ENCODE data around the gene MPC2. TPM values are rescaled to one million over a fixed set of nuclear protein-coding genes. Genes with fewer than 3 reads are reported as not detected.
"Not testable (repeated sequence)": the region's sequence is repeated elsewhere in the genome, so short reads cannot be mapped to it uniquely, and the experiment has no call there.

Gene MPC2
- total RNA-seq, 1 experiment from 2014 or later: 46.0 TPM

DNA sequence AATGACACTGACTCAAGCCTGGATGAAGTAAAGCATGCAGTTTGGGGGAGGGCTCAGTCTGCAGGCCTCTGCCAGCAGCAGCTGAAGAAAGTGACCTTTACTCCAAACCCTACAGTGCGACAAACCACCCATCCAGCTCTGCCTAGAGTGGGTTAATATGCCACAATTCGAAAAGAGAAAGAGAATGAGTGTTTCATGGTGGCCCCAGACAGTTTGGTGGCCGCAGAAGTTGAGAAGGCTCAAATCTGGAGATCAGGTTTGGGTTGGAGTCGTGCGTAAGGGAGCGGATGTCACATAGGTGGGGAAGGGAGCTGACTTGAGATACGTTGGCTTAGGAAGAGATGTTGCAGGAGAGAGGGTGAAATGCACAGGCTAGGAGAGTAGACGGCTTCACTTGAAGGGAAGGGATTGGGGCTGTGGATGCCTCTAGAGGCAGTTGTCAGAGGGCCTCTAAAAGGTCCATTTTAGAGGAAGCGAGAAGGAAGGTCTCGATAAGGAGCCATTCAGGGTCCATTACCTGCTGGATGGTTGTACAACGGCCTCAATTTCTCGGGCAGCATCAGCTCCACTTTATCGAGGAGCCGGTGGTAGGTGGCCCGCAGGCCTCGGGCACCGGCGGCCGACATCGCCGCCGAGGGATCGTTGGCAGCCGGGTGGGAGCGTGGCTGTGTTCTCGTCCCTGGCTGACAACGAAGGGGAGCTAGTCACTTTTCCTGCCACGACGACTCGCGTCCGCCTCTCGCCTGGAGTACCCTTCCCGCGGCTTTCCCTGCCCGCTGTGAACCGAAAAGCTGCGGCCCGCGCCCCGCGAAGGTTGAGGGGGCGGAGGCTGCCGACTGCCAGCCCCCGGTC is 1.4 kb downstream of the MPC2 start:
- peak; percentile 54 for DNase-seq (ENCODE audit: low read depth)

DNA sequence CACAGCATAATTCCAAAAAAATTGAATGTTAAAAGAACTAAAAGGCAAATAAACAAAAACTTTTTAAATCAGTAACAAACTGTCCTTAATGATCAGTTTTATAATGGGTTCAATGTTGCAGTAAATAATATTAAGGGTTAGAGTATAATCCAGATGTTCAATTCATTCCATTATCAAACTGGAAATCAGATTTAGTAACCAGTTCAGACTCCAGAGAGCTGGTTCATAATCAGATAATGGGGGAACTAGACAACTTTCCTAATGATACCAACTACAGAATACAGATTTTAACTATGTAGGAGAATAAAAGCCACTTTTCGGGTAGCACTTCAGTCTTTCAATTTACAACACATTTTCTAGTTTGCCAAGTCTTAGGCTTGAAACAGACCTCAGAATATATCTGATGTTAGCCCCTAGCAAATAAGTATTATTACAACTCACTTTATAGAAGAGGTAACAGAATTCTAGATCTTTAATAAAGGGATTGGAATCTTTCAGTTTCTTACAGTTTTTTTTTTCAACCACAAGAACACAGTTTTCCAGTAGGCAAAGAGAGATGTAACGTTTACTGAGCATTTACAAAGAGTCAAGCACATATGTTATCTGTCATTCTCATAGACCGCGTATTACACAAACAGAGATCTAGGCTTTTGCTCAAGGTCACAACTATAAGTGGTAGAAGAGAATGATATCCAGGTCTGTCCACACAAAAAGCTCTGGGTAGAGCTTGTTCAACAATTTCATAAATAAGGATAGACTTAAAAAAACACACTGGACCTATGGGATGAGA is 2.3 kb downstream of the MPC2 start:
- DNase-seq (ENCODE audit: low read depth): no peak

DNA sequence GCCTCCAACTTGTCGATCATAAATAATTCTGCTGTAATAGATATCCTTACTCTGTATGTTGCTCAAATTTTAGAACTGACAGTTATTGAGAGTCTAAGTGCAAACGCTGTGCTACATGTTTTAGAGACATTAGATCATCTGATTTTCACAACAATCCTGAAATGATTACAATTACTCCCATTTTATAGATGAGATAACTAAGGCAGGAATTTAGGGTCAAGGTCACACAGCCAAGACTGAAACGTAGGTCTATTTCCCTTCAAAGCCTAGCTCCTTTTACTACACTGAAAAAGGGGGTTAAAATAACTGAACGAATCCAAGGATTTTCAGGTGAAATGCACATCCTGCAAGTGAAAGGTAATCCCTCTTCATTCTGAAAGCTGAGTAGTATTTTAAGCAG is 3.1 kb downstream of the MPC2 start:
- DNase-seq (ENCODE audit: low read depth): no peak

DNA sequence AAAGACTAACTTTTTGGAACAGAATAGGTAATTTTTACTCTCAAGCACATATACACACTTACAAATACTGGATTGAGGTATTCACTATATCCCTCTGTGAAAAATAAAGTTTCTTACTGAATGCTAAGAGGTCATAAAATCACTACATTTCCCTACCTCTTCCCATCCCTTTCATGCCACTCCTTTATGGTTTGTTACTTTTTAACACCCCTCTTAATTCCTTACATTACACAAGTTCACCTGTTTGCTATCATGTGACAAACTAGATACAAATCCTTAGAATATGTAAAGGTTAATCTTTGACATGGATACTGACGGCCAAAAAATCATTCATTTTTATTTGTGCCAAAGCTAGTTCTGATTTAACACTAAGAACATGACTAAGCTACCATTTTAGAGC is 7.1 kb downstream of the MPC2 start:
- no peak for DNase-seq (ENCODE audit: low read depth)

DNA sequence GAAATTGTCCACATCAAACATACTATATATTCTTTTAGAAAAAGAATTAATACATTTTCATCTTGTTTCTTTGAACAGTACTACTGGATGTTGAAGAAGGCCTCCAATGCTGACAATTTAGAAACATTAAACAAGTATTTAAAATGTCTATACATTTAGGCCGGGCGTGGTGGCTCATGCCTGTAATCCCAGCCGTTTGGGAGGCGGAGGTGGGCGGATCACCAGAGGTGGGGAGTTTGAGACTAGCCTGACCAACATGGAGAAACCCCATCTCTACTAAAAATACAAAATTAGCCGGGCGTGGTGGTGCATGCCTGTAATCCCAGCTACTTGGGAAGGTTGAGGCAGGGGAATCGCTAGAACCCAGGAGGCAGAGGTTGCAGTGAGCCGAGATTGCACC is 8.0 kb downstream of the MPC2 start:
- not testable (repeated sequence) for DNase-seq (ENCODE audit: low read depth)

DNA sequence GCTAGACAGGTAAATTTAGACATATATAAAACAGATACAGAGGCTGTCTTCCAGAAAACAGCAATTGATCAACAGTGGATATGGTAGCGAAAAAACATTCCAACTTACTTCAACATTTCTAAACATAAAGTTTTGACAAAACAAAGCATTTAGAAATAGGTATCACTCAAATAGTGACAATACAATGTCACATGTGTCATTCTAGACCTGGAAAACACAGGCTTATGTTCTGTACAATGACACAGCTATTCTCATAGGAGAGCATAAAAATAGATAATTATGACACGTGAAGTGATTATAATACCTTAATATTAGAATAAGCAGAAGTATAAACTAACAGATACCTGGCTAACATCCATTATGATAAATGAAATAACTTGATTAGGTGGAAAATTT is 8.4 kb downstream of the MPC2 start:
- DNase-seq (ENCODE audit: low read depth): no peak

DNA sequence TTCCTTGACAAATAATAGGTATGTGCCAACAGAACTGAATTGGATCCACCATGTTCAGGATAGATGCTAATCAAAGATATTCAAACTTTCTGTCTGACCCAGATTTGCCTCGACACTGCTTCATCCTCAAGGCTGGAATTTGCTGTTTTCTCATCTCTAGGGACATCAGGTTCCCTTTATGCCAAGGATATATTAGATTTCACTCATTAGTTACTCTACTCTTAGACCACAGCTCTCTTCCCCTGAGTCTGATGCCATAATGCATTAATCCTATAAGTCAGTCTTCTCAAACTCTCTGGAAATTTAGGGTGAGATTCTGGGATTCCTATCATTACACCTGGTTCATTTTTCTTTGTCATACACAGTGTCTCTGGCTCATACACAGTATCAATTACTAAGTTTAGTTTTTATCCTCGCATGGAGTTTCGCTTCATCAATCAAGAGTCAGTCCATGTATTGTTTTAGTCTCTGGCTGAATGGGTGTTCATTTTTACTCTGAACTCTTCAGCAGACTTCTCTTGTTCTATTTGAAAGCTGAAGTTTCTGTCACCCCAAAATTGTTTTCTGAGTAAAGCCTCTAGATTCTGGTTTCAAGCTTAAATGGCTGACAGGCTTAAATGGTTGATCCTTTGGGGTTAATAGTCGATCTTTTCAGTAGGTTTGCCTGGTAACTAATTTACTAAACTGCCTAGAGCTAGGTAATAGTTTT is 9.7 kb downstream of the MPC2 start:
- DNase-seq (ENCODE audit: low read depth): no peak

DNA sequence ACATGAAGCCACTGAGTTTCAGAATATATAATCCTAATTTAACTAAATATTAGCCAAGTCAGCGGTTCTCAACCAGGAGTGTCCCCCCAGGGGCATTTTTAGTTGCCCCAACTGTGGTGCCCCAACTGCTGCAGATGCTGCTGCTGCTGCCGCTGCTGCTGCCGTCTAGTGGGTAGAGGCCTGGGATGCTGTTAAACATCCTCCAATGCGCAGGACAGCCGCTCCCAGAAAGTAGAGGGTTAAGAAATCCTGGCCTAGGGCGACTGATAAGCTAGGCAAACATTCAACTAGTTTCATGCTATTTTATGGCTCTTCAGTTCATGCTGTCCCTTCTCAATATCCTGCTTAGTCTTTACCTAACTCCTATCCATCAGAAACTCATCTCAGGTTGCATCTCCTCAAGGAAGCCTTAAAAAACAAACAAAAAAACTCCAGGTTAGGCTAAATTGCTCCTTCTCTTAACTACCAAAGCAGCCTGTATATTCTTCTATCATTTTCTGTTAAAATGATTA is 10.3 kb downstream of the MPC2 start:
- DNase-seq (ENCODE audit: low read depth): no peak

DNA sequence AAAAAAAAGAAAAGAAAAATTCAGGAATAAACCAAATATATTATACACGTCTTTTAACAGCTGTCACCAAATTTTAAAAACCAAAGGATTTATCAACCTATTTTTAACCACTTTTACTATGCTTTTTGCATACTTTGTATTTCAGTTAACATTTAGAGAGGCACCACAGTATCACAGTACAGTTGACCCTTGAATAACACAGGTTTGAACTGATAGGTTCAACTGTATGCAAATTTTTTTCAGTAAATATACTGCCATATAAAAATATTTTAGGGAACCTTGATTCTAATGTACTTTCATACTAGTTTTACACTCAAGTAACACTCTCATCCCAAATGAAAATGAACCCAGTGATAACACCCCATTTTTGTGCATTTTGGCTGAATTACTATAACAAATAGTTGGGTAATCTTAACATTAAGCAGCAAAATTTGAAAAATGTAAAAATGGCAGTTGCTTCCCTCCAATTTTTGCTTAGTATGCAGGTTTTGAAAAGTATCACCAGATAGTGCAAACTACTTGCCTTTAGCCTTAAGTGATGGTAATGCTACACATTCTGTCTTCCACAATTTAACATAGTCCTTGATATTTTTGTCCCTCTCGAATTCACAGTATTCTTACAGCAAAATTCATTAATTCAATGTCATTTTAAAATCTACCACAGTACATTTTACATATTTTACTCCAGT is 12.2 kb downstream of the MPC2 start:
- no peak for DNase-seq (ENCODE audit: low read depth)

DNA sequence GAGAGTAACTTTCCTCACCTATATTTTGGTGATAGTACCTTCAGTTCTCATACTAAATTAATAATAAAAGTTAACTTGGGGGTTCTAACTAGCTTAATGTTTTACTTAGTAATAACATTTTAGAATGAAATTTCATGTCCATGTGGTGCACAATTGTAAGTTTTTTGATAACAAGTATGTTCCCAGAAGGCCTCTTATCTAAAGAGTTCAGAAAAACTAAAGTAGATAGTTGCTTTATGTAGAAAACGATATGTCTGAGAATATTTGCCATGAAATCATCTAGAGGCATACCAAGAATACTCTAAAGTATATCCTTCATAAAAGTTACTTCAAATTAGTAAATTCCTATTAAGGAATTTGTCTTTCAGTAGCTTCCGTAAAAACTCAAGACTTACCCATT is 12.8 kb downstream of the MPC2 start:
- no peak for DNase-seq (ENCODE audit: low read depth)

DNA sequence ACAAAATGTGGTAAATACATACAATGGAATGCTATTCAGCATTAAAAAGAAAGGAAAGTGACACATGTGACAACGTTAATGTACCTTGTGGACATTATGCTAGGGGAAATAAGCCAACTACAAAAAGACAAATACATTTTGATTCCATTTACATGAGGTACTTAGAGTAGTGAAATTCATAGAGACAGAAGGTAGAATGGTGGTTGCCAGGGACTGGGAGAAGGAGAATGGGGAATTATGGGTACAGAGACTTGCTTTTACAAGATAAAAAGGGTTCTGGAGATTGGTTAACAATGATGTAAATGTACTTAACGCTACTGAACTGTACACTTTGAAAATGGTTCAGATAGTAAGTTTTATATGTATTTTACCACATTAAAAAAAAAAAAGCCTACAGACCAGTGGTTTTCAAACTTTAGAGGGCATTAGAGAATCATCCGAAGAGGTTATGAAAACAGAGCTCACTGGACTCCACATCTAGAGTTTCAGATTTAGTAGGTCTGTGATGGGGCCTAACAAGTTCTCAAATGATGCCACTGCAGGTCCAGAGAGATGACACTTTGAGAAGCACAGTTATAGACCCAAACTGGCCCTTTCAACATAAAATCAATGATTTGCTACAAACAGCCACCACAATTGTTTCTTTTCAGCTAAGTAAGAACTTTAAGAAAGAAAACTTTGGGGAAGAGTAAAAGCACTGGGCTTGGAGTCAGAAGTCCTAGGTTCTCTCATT is 13.4 kb downstream of the MPC2 start:
- DNase-seq (ENCODE audit: low read depth): no peak

DNA sequence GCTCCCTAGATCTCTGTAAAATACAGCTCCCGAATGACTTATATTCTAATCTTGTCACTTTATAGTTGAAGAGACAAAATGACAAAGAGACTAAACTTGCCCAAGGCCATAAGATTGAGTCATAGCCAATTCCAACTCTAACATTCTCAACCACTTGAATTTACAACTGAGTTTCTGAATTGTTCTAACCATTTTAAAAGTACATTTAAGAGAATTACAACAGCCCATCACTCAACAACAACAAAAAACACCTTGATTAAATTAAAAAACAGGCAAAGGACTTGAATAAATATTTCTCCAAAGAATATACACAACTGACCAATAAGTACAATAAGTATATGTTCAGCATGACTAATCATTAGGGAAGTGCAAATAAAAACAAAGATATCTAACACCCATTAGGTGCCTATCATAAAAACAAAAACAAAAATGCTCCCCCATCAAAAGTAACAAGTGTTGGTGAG is 14.2 kb downstream of the MPC2 start:
- no peak for DNase-seq (ENCODE audit: low read depth)

DNA sequence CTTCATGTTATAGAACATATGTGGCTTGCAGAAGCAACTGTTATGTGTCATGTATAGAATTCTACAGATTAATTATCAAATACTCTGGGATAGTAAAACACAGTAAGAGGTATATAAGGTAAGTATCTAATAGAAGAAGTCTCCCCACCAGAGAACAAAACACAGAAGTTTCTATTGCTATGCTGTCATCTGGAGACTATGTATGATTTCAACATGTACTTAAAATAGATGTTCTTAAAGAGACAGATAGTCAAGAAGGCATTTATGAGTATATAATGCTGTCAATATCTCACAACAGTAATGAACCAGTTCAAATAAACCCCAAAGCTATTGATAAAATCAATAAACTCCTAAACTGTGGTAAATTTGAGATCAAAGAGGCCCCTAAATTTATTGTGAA is 14.8 kb downstream of the MPC2 start:
- DNase-seq (ENCODE audit: low read depth): no peak

DNA sequence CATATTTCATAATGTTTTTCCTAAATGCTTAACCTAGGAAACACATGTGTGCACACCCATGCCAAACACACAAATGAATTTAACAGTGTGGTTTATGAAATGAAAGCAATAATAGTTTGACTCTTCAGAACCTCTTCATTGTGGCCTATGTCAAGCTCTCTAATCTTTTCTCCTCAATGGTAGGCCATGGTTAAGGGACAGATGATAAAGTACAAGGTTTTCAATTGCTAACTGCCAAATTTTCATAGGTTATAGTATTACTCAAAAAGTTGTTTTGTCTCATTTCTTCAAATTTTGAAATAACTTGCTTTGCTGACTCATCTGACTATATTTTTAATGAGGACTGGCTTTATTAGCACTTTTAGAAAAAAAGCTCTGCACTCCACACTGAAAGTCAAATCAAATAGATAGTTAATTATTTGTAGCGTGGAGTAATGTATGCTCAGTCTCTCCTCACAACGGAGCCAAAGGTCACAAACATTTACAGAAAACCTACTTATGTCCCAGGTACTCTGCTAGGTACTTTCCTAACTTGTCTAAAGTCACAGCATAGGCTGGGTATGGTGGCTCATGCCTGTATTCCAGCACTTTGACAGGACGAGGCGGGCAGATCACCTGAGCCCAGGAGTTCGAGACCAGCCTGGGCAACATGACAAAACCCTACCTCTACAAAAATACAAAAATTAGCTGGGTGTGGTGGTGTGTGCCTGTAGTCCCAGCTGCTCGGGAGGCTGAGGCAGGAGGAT is 19.9 kb downstream of the MPC2 start:
- DNase-seq (ENCODE audit: low read depth): no peak

DNA sequence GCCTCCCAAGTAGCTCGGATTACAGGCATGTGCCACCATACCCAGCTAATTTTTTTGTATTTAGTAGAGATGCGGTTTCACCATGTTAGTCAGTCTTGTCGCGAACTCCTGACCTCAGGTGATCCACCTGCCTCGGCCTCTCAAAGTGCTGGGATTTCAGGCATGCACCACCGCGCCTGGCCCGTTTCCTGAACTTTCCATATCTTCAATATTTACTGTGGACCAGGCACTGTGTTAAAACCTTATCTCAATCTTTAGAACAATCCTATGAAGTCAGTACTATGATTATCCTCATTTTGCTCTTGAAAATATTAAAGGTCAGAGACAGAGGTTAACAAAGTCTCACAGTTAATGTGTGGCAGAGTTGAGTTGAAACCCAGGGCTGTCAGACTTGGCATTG is 21.3 kb downstream of the MPC2 start:
- no peak for DNase-seq (ENCODE audit: low read depth)

DNA sequence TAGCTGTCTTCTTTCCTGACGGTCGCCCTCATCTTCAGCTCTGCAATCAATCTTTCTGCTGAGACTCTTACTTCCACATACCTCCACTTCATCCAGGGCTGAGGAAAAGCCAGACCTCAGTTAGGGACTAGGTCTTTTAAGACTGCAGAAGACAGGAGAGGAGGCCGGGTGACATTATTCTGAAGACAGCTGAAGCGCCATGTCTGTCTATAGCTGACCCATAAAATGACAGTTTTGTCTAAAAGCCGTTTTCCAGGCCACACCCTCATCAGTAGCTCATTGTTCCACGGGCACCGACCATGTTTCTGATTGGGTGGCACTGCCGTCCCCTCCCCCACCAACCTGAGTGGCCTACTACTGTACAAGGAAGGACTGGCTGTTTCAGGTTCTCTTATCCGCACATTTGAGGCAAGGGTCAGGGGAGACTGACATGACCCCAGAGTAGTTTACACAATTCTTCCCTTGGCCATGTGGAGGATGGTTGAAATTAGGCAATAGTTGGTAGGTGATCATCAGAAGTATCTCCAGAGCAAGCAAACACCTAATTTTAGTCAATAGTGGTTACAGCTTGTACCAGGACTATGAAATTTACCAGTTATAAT is 22.9 kb downstream of the MPC2 start, which contains the start of gene ADCY10:
Gene ADCY10, minus strand, starts transcription at position 240 of the 602 bp plus-strand sequence. CDS start 8,994 bp downstream, outside the sequence.
- DNase-seq (ENCODE audit: low read depth): no peak

DNA sequence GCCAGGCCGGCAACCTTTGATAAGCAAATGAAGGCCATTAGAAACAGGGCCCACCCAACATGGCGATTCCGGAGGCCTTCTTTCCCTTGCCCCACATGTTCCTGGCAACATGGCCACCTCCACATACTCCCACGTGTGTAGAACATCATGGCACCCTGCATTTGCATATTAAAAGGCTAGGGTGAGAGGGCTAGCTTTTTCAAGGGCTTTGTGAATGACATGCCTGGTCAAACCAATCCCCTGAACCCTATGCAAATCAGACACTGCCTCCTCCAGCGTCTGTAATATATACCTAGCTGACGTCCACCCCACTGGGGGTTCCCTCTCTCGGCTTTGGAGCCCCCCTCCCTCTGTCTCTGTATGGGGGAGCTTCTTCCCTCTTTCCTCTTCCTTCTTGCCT is 24.6 kb downstream of the MPC2 start:
- no peak for DNase-seq (ENCODE audit: low read depth)

DNA sequence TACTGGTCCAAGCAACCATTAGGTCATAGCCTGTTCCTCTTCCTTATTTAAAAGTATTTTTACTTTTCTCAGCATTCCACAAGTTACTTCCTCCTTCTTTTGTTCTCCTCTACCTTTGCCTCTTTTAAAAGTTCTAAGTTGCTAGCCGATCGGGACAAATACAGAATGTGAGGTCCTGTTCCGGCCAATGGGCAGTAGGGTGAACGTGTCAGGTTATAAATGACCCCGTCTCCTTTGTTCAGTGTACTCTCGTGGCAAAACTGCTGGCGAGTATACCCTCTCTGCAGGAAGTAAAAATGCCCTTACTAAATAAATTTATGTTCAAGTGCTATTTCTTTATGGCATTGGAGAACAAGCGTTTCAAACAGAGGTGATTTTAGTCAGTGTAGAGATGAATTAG is 25.5 kb downstream of the MPC2 start:
- DNase-seq (ENCODE audit: low read depth): no peak

DNA sequence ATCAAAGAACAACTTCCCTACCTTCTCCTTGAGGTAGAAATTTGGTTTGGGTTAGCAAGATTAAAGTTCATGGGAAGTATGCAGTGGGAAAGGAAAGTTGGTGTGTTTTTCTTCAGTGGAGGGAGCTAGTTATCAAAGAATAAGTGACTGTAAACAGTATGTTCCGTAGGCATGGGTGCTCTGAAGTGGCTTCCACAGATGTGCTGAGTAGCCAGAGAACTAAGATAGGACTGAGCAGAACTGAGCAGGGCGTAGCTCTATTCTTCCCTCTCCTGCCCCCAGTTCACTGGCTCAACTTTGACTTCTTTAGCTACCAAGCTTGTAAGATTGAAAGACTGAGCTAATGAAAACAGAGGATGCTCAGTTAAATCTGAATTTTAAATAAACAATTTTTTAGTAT is 26.3 kb downstream of the MPC2 start:
- DNase-seq (ENCODE audit: low read depth): no peak
